NCI-H774 (cell line): ENCODE measurements around the gene NAA35.
"Not testable (repeated sequence)": the region's sequence is repeated elsewhere in the genome, so short reads cannot be mapped to it uniquely, and the experiment has no call there.

Experiments
- DNase-seq: peaks from one replicate; lab custom pipeline; 2025; lab: John Stamatoyannopoulos, UW

The NAA35 gene

DNA sequence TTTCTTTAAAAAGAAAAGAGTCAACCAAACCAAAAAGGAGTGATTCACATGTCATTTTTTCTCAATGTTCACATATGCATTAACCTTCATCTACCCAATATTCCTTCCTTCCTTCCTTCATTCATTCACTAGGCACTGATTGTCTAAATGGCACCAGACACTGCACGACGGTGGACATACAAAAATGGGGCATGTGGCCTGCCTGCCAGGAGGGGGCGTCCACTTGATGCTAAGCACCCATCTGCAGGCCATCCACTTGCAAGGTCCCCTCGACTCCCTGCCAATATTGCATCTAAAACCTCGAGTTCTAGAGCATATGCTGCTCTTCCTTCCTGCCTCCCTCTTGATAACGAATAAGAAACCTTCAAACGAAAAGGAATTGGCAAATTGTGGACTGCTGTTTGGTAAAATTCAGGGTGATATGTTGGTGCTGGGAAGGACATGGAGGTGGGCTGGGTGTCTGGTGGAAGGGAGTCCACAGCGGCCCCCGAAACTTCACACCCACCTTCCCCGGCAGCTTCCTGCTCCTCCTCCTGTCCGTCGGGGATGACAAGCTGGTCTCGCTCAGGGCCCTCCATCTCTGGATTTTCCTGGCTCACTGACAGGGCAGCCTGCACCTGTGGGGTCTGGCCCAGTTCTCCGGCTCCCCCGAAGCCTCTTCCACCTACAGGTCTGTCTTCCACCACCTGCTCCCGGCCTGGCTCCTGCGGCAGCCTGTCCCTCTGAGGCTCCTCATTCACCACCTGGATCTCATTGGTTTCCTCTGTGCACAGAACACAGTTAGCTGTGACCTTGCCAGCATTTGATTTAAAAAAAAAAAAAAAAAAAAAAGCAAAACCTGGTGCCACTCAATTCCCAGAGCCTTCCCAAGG, 94.2 kb downstream of the NAA35 start:
- DNase-seq = no peak

DNA sequence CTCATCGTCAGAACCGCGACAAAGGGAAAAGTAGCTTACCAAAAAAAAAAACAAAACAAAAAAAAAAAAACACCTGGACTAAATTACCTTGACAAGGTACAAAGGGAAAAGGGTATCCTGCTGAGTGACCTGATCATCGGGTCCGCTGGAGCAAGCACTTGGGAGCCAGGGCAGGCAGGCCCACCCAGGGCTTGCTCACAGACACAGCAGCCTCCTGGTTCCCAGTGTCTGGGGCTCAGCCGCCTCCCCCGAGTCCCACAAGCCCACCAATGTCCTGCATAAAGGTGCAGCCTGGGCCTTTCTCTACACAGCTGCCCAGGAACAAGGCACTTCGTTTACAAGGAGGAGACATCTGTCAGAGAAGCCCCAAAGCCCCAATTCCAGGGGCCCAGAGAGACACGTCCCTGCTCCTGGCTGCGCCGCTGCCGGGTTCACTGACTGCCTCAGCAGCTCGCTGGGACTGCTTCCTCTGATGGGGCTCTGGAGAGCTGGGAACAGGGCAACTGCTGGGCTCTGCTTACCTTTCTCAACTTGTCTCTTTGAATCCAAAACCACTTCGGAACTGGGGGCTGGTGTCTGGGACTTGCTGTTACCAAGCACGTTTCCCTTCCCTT, 95.0 kb downstream of the NAA35 start:
- peak; percentile 60 for DNase-seq

DNA sequence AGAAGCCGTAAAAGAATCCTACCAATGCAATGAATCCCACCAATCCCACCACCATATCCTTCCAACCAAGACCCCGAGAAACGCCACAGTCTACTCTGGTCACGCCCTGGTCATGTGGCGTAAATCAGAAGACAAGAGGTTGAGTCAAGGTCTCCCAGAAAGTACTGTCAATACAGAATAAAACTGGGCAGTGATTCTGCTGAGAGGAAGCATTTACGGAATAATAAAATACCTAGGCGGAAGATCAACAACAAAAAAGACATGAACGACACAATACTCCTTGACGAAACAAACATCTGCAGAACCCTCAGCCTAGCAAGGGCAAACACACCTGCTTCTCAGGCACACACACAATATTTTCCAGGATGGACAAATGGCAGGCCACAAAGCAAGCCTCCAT, 95.6 kb downstream of the NAA35 start:
- peak; percentile 80 for DNase-seq

DNA sequence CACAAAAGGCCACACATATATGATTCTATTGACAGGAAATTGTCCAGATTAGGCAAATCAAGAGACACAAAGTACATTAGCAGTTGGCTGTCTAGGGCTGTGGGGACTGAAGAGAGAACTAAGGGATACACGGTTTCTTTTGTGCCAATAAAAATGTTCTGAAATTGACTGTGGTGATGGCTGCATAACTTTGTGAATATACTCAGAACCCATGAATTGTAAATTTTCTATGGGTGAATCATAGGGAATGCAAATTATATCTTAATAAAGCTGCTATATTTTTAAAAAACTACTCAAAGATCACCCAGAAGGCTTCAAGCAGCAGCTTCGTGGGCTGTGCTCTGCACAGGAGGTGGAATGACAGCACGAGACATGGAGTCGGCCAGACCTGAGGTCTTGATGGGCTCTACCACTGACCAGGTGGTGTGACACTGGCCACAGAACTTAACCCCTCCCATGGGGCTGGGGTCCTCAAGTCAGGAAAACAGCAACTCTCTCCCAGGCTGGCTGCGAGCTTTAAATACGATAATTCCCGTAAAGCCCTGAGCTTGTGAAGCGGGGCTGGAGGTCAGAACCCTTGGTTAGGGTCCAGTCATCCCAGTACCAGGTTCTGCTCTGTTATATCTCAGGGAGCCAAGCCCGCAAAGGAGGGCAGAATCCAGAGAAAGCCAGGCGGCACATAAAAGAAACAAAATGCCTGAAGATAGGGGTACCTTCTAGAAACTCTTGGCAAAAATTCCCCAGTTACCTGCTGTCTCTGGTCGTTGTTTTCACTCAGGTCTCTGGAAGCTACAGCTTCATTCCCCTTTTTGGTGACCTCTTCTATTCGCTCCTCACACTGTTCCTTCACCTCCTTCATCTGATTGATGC, 99.3 kb downstream of the NAA35 start:
- no peak for DNase-seq

DNA sequence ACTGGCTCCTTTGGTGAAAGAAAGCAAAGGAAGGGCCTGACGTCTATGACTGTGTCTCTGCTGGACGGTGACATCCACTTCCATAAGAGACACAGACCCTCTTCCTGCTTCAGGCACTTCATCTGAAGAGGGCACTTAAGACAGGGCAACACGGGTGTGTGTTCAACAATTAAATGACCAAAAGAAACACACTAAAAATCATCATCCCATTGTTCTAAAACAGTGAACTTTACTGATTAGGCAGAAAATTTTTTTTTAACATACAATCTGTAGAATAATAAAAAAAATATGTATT, 99.9 kb downstream of the NAA35 start:
- DNase-seq = no peak

DNA sequence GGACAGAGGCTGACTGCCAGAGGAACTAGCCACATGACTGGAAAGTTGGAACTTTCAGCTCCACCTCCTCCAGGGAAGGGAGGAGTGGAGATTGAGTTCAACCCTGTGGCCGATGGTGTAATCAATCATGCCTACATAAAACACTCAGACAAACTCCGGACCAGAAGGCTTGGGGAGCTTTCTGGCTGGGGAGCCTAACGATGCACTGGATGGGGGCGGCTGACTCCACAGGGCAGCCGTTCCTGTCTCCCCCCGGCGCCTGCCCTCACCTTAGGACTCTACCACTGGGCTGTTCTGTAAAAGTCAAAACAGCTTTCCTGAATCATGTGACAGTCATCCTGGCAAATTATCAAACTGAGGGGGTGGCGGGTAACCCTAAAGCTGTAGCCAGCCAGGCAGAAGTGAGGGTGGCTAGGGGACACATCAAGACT, 100.4 kb downstream of the NAA35 start:
- DNase-seq = no peak

DNA sequence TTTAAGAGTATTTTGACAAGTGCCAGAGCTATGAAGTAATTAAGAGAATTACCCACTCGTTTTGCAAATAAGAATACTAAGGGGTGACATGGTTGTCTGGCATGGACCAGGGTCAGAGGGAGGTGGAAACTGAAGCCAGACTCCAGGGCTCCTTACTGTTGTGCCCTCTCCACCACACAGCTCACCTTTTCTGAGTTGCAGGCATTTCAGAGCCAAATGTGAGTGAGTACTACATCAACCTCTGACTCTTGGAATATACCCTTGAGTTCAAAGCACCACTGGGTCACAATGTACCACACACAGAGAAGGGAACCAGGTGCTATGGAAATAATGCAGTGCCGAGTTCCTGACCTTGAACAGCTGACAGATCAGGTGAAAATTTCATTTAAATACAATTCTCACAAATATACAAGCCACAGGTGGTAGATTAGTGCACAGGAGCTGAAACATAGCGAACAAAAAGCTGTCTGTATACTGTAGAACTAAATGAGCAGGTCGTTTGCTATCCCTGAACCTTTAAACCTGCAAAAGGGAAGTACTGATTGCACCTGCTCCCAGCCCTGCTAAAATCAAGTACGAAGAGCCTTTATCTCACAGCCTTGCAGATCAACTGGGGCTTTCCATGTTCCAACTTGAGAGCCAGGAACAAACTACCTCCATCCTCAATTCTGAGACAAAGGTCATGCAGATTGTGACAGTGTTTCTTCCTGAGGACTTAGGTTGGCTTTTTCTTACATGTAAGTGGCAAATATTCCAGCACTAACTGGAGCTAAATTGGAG, 101.4 kb downstream of the NAA35 start:
- DNase-seq = no peak

DNA sequence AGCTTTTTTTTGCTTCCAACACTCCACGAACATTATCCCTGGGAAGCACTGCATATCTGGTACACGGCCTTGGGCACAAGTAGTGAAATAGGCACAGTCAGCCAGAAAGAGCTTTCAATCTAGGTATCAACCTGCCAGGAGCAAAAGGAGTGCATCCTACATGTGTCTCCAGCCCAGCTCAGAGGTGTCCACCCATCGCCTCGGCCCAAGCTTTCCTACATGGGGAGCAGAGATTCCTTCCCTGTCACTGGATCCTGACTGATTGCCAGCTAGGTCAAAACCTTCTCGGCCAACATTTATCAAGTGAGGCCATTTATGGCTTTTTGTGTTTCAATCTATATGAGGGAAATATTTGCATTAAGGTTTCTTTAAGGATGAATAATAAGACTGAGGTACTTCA, 102.6 kb downstream of the NAA35 start:
- no peak for DNase-seq

DNA sequence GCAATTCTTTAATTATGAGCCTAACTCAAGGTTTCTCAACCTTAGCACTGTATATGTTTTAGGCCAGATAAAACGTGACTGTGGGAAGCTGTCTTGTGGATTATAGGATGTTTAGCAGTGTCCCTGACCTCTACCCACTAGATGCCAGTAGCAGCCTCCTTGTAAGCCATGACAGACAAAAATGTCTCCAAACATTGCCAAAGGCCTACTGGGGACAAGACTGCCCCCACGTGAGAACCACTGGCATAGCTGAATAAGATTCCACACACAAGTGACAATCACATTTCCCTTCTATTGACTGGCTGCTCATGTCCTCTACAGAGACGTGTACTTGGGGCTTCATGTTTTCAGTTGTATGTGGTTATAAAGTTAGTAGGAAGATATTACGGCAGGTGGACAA, 103.1 kb downstream of the NAA35 start:
- no peak for DNase-seq

DNA sequence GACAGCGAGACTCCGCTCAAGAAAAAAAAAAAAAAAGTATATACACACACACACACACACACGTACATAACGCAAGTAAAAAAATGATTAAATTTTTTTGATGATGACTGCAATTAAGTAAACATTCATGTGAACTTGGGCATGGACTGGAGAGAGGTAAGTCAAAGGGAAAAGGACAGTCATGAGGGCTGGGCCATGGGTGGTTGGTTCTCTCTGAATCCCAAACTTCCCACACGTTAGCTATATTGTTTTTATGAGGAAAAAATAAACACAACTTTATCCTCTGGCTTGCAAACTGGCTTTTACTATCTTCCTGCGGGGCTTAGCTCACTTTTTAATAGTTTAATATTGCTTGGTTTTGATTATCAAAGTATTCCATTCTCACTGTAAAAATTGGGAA, 104.7 kb downstream of the NAA35 start:
- no peak for DNase-seq

DNA sequence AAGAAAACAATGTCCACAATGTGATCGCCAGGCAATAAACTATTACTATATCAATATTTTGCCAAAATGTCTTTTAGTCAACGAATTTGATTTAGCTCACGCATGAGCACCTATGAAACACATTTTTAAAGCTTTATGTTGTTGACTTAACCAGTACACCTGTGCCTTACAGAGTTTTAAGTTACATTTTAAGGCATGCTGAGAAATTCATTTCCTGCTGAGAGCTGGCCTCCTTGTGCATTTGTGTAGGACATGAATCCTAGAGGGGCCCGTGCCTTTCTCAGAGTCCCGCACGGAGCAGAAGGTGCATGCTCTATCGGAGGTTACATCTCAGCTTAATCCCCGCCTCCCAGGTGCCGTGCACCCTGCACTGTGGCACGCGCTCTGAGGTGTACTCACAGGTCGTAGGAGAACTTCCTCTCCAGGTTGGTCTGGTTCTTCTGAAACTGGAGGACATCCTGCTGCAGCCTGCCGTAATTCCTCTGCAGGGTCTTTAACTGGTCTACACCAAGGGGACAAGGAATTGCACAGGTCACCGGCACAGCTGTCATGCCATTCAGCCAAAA, 105.2 kb downstream of the NAA35 start:
- no peak for DNase-seq

DNA sequence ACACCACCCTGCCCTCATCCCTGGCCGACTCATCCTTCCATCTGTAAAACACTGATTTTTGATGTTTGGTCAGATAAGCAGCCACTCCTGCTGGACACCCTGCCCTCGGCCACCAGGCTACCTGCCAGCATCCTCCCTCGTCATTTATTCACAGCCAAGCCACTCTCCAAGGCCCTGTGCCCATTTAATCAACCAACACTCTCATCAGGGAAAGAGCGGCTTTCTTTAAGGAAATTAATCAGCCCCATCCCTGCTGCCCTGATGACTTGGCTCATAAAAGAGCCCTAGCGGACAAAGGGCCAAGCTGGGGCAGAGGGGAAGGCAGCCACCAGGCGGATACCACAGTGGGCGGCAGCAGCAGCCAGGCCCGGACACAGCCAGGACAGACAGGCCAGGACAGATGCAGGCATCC, 106.0 kb downstream of the NAA35 start:
- DNase-seq = no peak

DNA sequence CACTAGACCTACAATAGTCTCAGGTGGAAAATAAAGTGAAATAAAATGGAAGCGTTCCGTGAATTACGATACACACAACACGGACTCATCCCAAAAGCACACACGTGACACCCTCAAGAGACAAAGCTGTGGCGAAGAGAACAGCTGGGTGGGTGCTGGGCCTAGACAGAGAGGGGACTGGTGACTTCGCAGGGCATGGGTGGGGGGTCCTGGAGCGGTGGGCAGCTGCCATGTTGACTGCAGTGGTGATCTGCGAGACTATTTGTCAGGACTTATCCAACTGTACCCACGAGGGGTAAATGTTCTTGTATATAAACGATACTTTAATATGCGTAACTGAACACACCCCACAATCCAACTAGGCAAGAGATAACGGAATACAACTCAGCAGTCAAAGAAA, 106.4 kb downstream of the NAA35 start:
- DNase-seq = no peak

DNA sequence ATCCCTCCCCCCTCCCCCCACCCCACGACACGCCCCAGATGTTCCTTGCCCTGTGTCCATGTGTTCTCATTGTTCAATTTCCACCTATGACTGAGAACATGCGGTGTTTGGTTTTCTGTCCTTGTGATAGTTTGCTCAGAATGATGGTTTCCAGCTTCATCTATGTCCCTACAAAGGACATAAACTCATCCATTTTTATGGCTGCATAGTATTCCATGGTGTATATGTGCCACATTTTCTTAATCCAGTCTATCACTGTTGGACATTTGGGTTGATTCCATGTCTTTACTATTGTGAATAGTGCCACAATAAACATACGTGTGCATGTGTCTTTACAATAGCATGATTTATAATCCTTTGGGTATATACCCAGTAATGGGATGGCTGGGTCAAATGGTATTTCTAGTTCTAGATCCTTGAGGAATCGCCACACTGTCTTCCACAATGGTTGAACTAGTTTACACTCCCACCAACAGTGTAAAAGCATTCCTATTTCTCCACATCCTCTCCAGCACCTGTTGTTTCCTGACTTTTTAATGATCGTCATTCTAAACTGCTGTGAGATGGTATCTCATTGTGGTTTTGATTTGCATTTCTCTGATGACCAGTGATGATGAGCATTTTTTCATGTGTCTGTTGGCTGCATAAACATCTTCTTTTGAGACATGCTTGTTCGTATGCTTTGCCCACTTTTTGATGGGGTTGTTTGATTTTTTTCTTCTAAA, 107.2 kb downstream of the NAA35 start:
- DNase-seq = not testable (repeated sequence)

DNA sequence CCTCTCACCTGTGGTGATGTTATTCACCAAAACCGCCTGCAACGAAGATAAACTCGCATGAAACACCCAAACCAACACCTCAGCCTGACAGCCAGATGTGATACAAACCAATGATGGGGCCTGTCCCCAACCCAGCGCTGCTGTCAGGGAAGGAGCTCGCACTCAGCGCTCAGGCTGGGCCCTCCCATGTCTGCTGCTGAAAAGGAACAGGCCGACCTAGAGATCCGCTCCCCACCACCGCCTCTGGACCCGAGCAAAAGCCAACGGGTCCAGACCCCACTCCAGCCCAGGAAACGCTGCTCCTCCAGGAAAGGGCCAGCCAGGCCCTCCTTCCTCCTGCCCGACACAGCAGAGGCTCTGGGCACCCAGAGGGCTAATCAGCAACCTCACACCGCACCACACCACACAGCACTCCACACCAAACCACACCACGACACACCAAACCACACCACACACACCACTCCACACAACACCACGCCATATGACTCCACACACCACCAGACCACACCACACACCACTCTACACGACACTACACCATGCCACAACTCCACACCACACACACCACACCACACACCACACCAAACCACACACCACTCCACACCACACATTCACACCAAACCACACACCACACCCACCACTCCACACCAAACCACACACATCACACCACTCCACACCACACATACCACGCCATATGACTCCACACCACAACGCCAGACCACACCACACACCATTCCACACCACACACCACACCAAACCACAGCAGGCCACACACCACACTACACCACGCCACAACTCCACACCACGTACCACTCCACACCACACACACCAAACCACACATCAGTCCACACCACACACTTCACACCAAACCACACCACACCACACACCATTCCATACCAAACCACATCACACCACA, 111.9 kb downstream of the NAA35 start:
- DNase-seq = no peak

DNA sequence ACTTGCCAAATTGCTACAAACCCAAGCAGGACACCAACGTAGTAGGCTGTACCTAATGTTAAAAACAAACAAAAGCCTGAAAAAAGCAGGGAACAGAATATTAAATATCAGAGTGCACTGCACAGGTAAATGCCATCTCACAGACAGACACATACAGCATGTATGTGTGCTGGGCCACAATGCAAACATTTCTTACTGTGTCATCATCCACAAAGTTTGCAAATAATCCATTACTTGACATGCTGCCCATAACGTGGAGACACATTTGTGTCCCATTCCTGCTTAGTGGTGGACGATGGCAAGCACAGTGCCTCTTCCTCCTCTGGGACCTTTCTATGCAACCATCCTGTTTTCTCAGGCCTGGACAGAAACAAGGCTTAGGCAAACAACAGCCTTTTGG, 113.7 kb downstream of the NAA35 start:
- DNase-seq = no peak

DNA sequence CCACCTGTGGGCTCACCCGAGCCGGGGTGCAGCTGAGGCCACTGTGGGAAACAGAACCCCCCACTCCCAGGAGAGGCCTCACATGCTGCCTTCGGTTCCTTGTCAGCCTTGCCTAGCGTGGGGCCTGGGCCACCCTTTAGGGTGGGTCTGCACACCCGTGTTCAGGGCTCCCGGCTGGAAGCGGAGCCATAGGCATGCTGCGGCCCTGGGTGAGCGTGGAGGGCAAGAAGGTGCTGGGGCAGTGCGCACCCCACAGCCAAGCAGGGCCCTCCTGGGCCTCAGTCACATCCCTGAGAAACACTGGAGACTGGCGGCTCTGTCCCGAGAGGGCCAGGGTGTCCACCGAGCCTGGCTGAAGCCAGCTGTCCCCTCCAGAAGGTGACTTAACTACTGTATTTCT, 116.5 kb downstream of the NAA35 start:
- DNase-seq = no peak

DNA sequence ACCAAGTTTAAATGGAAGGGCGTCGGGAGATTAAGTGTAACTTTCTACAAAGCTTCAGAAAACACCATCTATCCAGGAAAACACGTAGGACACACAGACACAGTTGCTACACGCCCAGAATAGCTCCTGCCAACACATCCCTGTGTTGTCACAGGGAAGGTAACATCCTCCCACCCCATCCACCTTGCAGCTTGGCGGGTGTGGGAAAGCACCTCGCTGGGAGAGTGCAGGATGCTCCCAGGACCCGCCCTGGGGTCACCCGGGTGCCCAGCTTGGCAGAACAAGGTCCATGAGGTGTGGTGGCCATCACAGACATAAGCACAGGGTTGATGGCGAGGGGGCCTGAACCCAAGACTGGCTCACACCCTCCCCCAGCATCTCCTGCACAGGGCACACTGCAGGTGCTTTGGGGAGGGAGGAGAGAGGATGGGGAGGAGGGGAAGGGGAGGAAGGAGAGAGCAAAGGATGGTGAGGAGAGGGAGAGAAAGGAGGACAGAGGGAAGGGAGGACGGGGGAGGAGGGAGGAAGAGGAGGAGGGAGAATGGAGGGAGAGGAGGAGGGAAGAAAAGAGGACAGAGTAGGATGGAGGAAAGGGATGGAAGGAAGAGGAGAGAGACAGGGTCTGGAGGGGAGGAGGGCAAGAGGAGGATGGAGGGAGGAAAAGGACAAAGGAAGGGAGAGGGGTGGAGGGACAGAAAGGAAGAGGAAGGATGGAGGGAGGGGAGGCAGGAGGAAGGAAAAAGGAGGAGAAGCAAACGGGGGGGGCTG, 121.2 kb downstream of the NAA35 start:
- no peak for DNase-seq
